NT2/D1 (cell line): ENCODE measurements around the gene FAM171A1.

Experiments used
- SUZ12 ChIP-seq: IDR thresholded peaks from 2 replicates; pipeline ENCODE4 v1.6.1; 2011; ENCODE audit not compliant: insufficient read length, insufficient read depth; ENCODE audit errors: extremely low read depth
- YY1 ChIP-seq: IDR thresholded peaks from 2 replicates; pipeline ENCODE4 v1.6.1; 2011; ENCODE audit not compliant: insufficient read length, insufficient read depth
- ZNF274 ChIP-seq: IDR thresholded peaks from 2 replicates; pipeline ENCODE4 v1.6.1; 2011; ENCODE audit warnings: mild to moderate bottlenecking, low read depth, low read length

GRCh38 chr10:15225511-15225910 is 145.6 kb downstream of the FAM171A1 start:
- no peak for TF ChIP-seq ZNF274
- no peak for TF ChIP-seq YY1
- TF ChIP-seq SUZ12 = no peak
